Measurements from ENCODE around the gene YWHAH.

DNA sequence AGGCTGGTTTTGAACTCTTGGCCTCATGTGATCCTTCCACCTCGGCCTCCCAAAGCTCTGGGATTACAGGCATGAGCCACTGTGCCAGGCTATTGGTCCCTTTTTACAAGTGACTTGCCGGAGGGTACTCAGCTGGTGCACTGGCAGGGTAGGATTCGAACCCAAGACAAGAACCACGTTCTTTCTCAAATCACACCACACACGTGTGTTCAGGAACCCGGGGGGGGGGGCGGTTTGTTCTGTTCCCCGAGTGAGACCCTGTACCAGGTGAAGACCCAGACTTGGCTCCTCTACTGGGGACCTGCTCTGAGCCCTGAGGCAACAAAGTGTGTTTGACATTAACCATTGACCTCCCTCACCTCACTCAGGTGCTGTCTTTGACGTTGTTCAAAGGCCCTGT, 3.8 kb upstream of the YWHAH start:
- TF ChIP-seq FOXM1 (IDR thresholded peaks at IDR 0.05; ENCODE audit: low read depth) (no peak), FOXM1 (CRISPR knock-in tag; IDR thresholded peaks at IDR 0.05; ENCODE audit: low read depth) (no peak), ARNT (IDR thresholded peaks at IDR 0.05) (no peak), NFIC (IDR thresholded peaks at IDR 0.05) (no peak), POLR2A (conservative IDR thresholded peaks at IDR 0.05) (no peak), EZH2 (IDR thresholded peaks at IDR 0.05; ENCODE audit: borderline replicate concordance, low read depth, low read length) (no peak), CHD1 (IDR thresholded peaks at IDR 0.05; ENCODE audit: low read length) (no peak), POLR2AphosphoS5 (IDR thresholded peaks at IDR 0.05; ENCODE audit: control insufficient read depth, insufficient read depth, low read depth, low read length) (no peak), ZNF274 (IDR thresholded peaks at IDR 0.05; ENCODE audit: borderline replicate concordance, low read depth, low read length) (no peak), CBX3 (IDR thresholded peaks at IDR 0.05; ENCODE audit: borderline replicate concordance in 1 of 2, low read length in 2 of 2) (no peak), TAF1 (IDR thresholded peaks at IDR 0.05; ENCODE audit: control insufficient read depth, extremely low read depth, insufficient read depth, low read length, severe bottlenecking) (no peak)
